CD4-positive, CD25-positive, alpha-beta regulatory T cell (primary cell): Measurements from ENCODE around the gene VAMP3. TPM values are rescaled to one million over a fixed set of nuclear protein-coding genes. Genes with fewer than 3 reads are reported as not detected.
A peak's percentile ranks its signal among the peaks of the same experiment; 100 is the strongest.

ENCODE experiments used
- ATAC-seq, 2 donors: fragments of 150-1000 bp; cut with Tn5 transposase; one replicate each; pipeline ENCODE4 v1.10.0; 2021; ENCODE audit warnings: low read depth in 2 of 2, moderate number of reproducible peaks in 2 of 2, moderate library complexity in 1 of 2
- DNase-seq, 3 donors: peaks; one replicate each; pipeline versions ENCODE4 v3.0.0 to v3.0.0-alpha.2; 2012 to 2022; ENCODE audit warnings: mixed read lengths in 1 of 3
- H3K27ac ChIP-seq: one replicate; pipeline ENCODE4 v1.7.0; 2013; ENCODE audit warnings: mild to moderate bottlenecking, low read length; ENCODE audit not compliant: insufficient read depth, poor library complexity, severe bottlenecking
- H3K27me3 ChIP-seq: one replicate; pipeline ENCODE4 v1.7.0; 2013; ENCODE audit warnings: low read length; ENCODE audit not compliant: control insufficient read depth, insufficient read depth
- H3K36me3 ChIP-seq: one replicate; pipeline ENCODE4 v1.7.0; 2013; ENCODE audit warnings: mild to moderate bottlenecking, low read length, moderate library complexity; ENCODE audit not compliant: control insufficient read depth, insufficient read depth
- H3K4me1 ChIP-seq: 2 replicates; pipeline ENCODE4 v1.7.0; 2013; ENCODE audit warnings: mild to moderate bottlenecking, low read length; ENCODE audit not compliant: insufficient read depth, control insufficient read depth, poor library complexity, severe bottlenecking
- H3K4me3 ChIP-seq: one replicate; pipeline ENCODE4 v1.7.0; 2013; ENCODE audit warnings: low read depth, mild to moderate bottlenecking, low read length, moderate library complexity
- H3K9me3 ChIP-seq, 2 experiments: 1 replicate in 1 of 2; 2 replicates in 1 of 2; pipeline ENCODE4 v1.7.0; 2013; ENCODE audit warnings: low read length in 2 of 2, mild to moderate bottlenecking in 1 of 2, moderate library complexity in 1 of 2; ENCODE audit not compliant: control insufficient read depth in 2 of 2
- H3K27ac Mint-ChIP-seq, 3 donors: one replicate each; pipeline ENCODE4 v1.8.0; 2020 to 2022; ENCODE audit warnings: mild to moderate bottlenecking in 3 of 3, mixed read lengths in 3 of 3, moderate library complexity in 2 of 3
- H3K27me3 Mint-ChIP-seq: one replicate; pipeline ENCODE4 v1.8.0; 2022; ENCODE audit warnings: mild to moderate bottlenecking, mixed read lengths
- H3K36me3 Mint-ChIP-seq: one replicate; pipeline ENCODE4 v1.8.0; 2020; ENCODE audit warnings: mixed read lengths
- H3K4me1 Mint-ChIP-seq, 4 donors: one replicate each; pipeline ENCODE4 v1.8.0; 2020 to 2022; ENCODE audit warnings: mixed read lengths in 4 of 4, mild to moderate bottlenecking in 1 of 4
- H3K4me3 Mint-ChIP-seq, 4 donors: one replicate each; pipeline ENCODE4 v1.8.0; 2020 to 2022; ENCODE audit warnings: mild to moderate bottlenecking in 4 of 4, mixed read lengths in 4 of 4, moderate library complexity in 3 of 4
- H3K9me3 Mint-ChIP-seq, 7 donors: one replicate each; pipeline ENCODE4 v1.8.0; 2020 to 2022; ENCODE audit warnings: mixed read lengths in 7 of 7, mild to moderate bottlenecking in 3 of 7, moderate library complexity in 2 of 7
- polyA plus RNA-seq, 4 donors: library from polyadenylated mRNA; unstranded; fragments of 300-500 nt; fragmentation: Illumina TruSeq; gene quantifications; one replicate each; pipeline ENCODE4 v1.2.3, GENCODE V29; 2021
- total RNA-seq: library from RNA; stranded (reverse); gene quantifications from one replicate; pipeline ENCODE4 v1.2.3, GENCODE V29; 2022

VAMP3 gene
- total and polyA plus RNA-seq, 5 donors from 2014 or later = 44.8 to 66.1 (median 51.0) TPM

DNA sequence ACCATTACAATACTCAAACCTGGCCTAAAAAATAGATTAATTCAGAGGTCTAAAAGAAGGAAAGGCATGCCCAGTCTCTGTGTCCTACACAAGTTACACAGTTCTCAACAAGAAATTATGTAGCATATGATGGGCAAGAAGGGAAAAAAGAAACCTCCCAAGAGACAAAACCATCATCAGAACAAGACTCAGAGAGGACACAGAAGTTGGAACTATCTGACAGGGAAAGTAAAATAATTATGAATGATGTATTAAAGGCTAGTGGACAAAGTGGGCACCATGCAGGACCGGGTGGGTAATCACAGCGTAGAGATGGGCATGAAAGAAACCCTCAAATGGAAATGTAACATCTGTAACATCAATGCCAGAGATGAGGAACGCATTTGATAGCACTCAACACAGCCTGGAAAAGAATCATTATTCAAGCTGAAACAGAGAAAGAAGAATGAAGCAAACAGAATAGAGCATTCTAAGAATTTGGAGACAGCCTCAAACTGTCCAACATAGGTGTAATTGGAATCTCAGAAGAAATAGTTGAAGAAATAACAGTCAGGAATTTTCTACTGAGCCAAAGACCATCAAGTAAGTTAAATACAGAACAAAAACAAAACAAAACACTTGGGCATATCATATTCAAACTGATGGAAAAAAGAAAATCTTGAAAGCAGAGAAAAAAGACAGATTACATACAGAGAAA, 42.7 kb downstream of the VAMP3 start:
- H3K36me3 ChIP-seq = peaks cover 20% of the 10 kb centered on the region
- Mint-ChIP-seq H3K4me1 (no peaks in the 10 kb centered on the region), H3K36me3 (peaks cover 27% of the 10 kb centered on the region), H3K4me3 (no peak overlapping the region), H3K27ac (no peak overlapping the region), H3K27me3 (no peaks in the 10 kb centered on the region), H3K9me3 (peaks cover 0 to 17% (median 5%) of the 10 kb centered on the region in 7 donors)
- no peak overlapping the region for H3K27ac ChIP-seq
- peaks cover 14% of the 10 kb centered on the region in 2 experiments for H3K9me3 ChIP-seq
- DNase-seq (no peak), ATAC-seq (no peak)
- no peak overlapping the region for H3K4me3 ChIP-seq
- H3K4me1 ChIP-seq = no peaks in the 10 kb centered on the region
- H3K27me3 ChIP-seq = no peaks in the 10 kb centered on the region

DNA sequence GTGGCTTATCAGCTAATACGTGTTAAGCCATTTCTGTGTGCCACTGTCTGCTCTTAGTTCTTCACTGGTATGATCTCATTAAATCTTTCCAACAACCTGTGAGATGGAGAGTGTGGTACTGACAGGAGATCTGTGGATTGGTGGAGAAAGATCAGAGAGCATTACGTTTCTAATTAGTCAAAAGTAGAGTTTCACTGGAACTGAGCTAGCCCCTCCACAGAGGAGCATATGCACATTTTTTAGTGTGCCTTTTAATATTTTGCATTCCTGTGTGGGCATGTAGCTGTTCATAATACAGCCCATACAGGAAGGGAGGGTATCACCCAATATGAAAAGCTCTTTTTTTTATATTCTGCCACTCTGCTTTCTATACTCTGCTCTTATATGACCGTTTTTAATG, 50.2 kb downstream of the VAMP3 start:
- ATAC-seq (no peak), DNase-seq (no peak)
- Mint-ChIP-seq H3K27me3 (no peaks in the 10 kb centered on the region), H3K36me3 (peaks cover 41% of the 10 kb centered on the region), H3K9me3 (no peaks in the 10 kb centered on the region), H3K4me3 (no peak overlapping the region), H3K27ac (no peak overlapping the region), H3K4me1 (peaks cover 0 to 3% (median 0%) of the 10 kb centered on the region in 4 donors)
- no peaks in the 10 kb centered on the region for H3K27me3 ChIP-seq
- H3K36me3 ChIP-seq = peaks cover 7% of the 10 kb centered on the region
- no peaks in the 10 kb centered on the region for H3K9me3 ChIP-seq
- H3K27ac ChIP-seq = no peak overlapping the region
- H3K4me1 ChIP-seq = no peaks in the 10 kb centered on the region
- H3K4me3 ChIP-seq = no peak overlapping the region

DNA sequence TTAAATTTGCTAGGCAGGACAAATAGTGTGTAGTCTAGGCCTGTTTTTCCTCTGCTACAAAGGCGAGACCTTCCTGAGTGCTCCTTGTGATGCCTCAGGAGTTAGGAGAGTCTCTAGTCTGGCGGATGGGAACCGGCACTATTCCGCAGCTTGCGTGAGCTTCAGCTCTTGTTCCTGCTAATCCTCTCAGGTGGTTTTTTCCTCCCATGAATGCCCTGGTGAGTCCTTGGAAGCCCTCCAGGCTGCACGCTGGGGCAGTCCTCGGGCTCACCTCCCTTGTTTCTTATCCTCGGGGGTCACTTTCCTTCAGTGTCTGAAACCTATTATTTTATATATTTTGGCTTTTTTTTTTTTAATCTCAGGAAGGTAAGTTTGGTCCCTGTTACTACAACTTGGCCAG, 53.6 kb downstream of the VAMP3 start:
- Histone ChIP-seq H3K9me3 (no peaks in the 10 kb centered on the region), H3K27ac (no peak overlapping the region), H3K27me3 (no peaks in the 10 kb centered on the region), H3K4me1 (no peaks in the 10 kb centered on the region), H3K36me3 (peaks cover 7% of the 10 kb centered on the region), H3K4me3 (no peak overlapping the region)
- DNase-seq = no peak
- ATAC-seq = no peak
- no peaks in the 10 kb centered on the region for H3K9me3 Mint-ChIP-seq
- H3K4me1 Mint-ChIP-seq = peaks cover 0 to 4% (median 0%) of the 10 kb centered on the region in 4 donors
- peaks cover 58% of the 10 kb centered on the region for H3K36me3 Mint-ChIP-seq
- H3K27me3 Mint-ChIP-seq = no peaks in the 10 kb centered on the region
- no peak overlapping the region for H3K4me3 Mint-ChIP-seq
- no peak overlapping the region for H3K27ac Mint-ChIP-seq

DNA sequence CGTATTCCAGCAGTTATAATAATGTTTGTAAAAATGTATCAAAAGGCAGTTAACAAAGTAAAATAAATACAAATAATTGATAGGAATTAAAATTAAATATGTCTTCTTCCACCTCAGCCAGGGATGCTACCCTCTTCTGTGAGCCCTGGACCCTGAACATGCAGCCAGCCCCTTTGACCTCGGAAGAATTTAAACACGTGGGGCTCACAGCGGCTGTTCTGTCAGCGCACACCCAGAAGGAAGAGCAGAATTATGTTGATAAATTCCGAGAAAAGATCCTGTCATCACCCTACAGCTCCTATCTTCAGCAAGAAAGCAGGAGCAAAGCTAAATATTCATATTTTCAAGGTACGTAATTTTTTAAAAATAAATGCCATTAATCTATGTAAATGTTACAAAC, 55.3 kb downstream of the VAMP3 start:
- Mint-ChIP-seq H3K27ac (peak overlapping the region in 2 of 3 donors; percentile 74 to 75), H3K9me3 (no peaks in the 10 kb centered on the region), H3K36me3 (peaks cover 50% of the 10 kb centered on the region), H3K4me3 (peak overlapping the region; percentile 56 to 92 (median 82)), H3K27me3 (no peaks in the 10 kb centered on the region), H3K4me1 (peaks cover 0 to 7% (median 2%) of the 10 kb centered on the region in 4 donors)
- Histone ChIP-seq H3K36me3 (peaks cover 9% of the 10 kb centered on the region), H3K4me1 (no peaks in the 10 kb centered on the region), H3K4me3 (peak overlapping the region; percentile 51), H3K9me3 (no peaks in the 10 kb centered on the region), H3K27ac (no peak overlapping the region), H3K27me3 (no peaks in the 10 kb centered on the region)
- ATAC-seq (no peak), DNase-seq (no peak)

DNA sequence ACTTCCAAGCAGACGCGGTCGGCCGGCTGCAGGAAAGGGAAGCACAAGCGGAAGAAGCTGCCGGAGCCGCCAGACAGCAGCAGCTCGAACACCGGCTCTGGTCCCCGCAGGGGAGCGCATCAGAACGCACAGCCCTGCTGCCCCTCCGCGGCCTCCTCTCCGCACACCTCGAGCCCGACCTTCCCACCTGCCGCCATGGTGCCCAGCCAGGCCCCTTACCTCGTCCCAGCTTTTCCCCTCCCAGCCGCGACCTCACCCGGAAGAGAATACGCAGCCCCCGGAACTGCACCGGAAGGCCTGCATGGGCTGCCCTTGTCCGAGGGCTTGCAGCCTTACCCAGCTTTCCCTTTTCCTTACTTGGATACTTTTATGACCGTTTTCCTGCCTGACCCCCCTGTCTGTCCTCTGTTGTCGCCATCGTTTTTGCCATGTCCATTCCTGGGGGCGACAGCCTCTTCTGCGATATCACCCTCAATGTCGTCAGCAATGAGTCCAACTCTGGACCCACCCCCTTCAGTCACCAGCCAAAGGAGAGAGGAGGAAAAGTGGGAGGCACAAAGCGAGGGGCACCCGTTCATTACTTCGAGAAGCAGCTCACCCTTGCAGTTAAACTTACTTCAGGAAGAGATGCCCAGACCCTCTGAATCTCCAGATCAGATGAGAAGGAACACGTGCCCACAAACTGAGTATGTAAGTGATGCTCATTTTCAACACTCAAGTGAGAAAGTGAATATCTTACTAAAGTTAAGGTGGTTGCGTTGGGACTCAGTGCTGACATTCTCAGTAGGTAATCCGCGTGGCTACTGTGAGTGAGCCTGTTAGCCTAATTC, 56.2 kb downstream of the VAMP3 start:
- peak overlapping the region; percentile 75 to 92 (median 89) for H3K27ac Mint-ChIP-seq
- H3K9me3 ChIP-seq = no peaks in the 10 kb centered on the region
- H3K4me1 ChIP-seq = no peaks in the 10 kb centered on the region
- no peaks in the 10 kb centered on the region for H3K27me3 ChIP-seq
- H3K36me3 ChIP-seq = peaks cover 12% of the 10 kb centered on the region
- H3K9me3 Mint-ChIP-seq = no peaks in the 10 kb centered on the region
- peak overlapping the region; percentile 80 to 92 (median 84) for H3K4me3 Mint-ChIP-seq
- DNase-seq = peak; percentile 12 to 39 (median 15)
- ATAC-seq = peak in 1 of 2 donors; percentile 52
- H3K27ac ChIP-seq = peak overlapping the region; percentile 31
- peaks cover 0 to 9% (median 2%) of the 10 kb centered on the region in 4 donors for H3K4me1 Mint-ChIP-seq
- H3K36me3 Mint-ChIP-seq = peaks cover 48% of the 10 kb centered on the region
- no peaks in the 10 kb centered on the region for H3K27me3 Mint-ChIP-seq
- H3K4me3 ChIP-seq = peak overlapping the region; percentile 51

Other genes with a start within 250 kb of the VAMP3 start
- gene PER3, start 13.0 kb downstream of the VAMP3 start, total RNA-seq = 14.1 TPM
- 1 to 10 TPM; 3.7 to 5.2 (median 3.9) TPM for gene PER3, start 13.0 kb downstream of the VAMP3 start, polyA plus RNA-seq
- gene UTS2, start 81.8 kb downstream of the VAMP3 start, total RNA-seq = 8.0 TPM
- 10 to 100 TPM; 17.7 to 63.1 (median 37.0) TPM for gene UTS2, start 81.8 kb downstream of the VAMP3 start, polyA plus RNA-seq
- gene TNFRSF9, start 169.5 kb downstream of the VAMP3 start, total RNA-seq = 30.9 TPM
- gene TNFRSF9, start 169.5 kb downstream of the VAMP3 start, polyA plus RNA-seq = 10 to 100 TPM; 10.3 to 35.6 (median 23.0) TPM
- gene PARK7, start 190.4 kb downstream of the VAMP3 start, total RNA-seq = 150 TPM
- 100 to 1,000 TPM; 453 to 527 (median 478) TPM for gene PARK7, start 190.4 kb downstream of the VAMP3 start, polyA plus RNA-seq